ENCODE results near the gene SLC35F1. TPM values are rescaled to one million over a fixed set of nuclear protein-coding genes. Genes with fewer than 3 reads are reported as not detected.

SLC35F1 gene
- polyA plus RNA-seq, 1 donor (not counting 4 experiments of a cell fraction or from before 2014, with no cell fraction given), result not detected

GRCh38 chr6:117924690-117925089 is 17.6 kb downstream of the SLC35F1 start:
- H4K20me1 ChIP-seq (ENCODE audit: control insufficient read depth, extremely low read depth, insufficient read depth, low read length), result no peaks in the 10 kb centered on the region
- H3K27me3 ChIP-seq (ENCODE audit: control insufficient read depth, extremely low read depth, insufficient read depth, low read length), result peaks cover 9% of the 10 kb centered on the region
- no peaks in the 10 kb centered on the region for H3K36me3 ChIP-seq (ENCODE audit: control insufficient read depth in 2 of 2, extremely low read depth in 1 of 2, insufficient read depth in 2 of 2, low read length in 2 of 2)
- no peak overlapping the region for H3K9ac ChIP-seq (ENCODE audit: control insufficient read depth, extremely low read depth, insufficient read depth, low read length)
- no peak overlapping the region for H2AFZ ChIP-seq (ENCODE audit: control insufficient read depth, low read length)
- TF ChIP-seq EZH2 (IDR thresholded peaks at IDR 0.05; ENCODE audit: low read length), result no peak
- no peak for TF ChIP-seq CTCF (optimal IDR thresholded peaks at IDR 0.05 in 1 of 3, IDR thresholded peaks at IDR 0.05 in 1 of 3, conservative IDR thresholded peaks at IDR 0.05 in 1 of 3; ENCODE audit: extremely low read depth in 1 of 3, insufficient read depth in 2 of 3, low read length in 3 of 3)
- H3K9me3 ChIP-seq (ENCODE audit: control insufficient read depth, low read depth, low read length), result no peaks in the 10 kb centered on the region
- no peaks in the 10 kb centered on the region for H3K79me2 ChIP-seq (ENCODE audit: control insufficient read depth, insufficient read depth, low read length)
- no peak overlapping the region for H3K4me3 ChIP-seq (ENCODE audit: control insufficient read depth in 2 of 3, extremely low read depth in 1 of 3, insufficient read depth in 2 of 3, low read depth in 1 of 3, low read length in 3 of 3)
- no peak overlapping the region for H3K4me2 ChIP-seq (ENCODE audit: control insufficient read depth, extremely low read depth, insufficient read depth, low read depth, low read length)
- H3K4me1 ChIP-seq (ENCODE audit: control insufficient read depth, extremely low read depth, insufficient read depth, low read length), result no peaks in the 10 kb centered on the region
- no peak overlapping the region for H3K27ac ChIP-seq (ENCODE audit: control insufficient read depth, insufficient read depth, low read length)
- dilution Hi-C loops (cut with MboI; ENCODE audit: extremely low pct_ligation_motif_present, low sequenced_read_pairs), result no loop called here
- no peak for DNase-seq (ENCODE audit: low read depth, low spot score)
- H3K9me1 ChIP-seq (ENCODE audit: control insufficient read depth, extremely low read depth, insufficient read depth, low read length), result no peaks in the 10 kb centered on the region
- FAIRE-seq, result no peak

DNA sequence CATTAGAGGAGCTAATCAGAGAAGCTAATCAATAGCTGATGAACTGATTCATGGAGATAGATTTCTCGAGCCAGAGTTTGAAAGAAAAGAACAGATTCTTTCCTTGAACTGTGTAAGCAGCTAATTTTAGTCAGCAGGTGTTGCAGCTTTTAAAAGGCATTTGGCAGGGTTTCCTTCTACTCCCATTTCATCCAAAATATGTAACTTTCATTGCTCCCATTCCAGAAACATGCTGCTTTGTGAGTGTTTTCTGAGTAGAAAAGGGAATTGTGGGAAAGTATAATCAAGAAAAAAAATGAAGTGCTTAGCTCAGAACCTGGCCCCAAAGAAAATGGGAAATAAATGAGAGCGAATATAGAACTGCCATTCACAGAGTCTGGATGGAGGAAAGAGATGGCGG is 20.8 kb downstream of the SLC35F1 start:
- Histone ChIP-seq H3K9ac (ENCODE audit: control insufficient read depth, extremely low read depth, insufficient read depth, low read length) (no peak overlapping the region), H3K27ac (ENCODE audit: control insufficient read depth, insufficient read depth, low read length) (no peak overlapping the region), H3K4me3 (ENCODE audit: control insufficient read depth in 2 of 3, extremely low read depth in 1 of 3, insufficient read depth in 2 of 3, low read depth in 1 of 3, low read length in 3 of 3) (no peak overlapping the region), H4K20me1 (ENCODE audit: control insufficient read depth, extremely low read depth, insufficient read depth, low read length) (no peaks in the 10 kb centered on the region), H3K9me1 (ENCODE audit: control insufficient read depth, extremely low read depth, insufficient read depth, low read length) (no peaks in the 10 kb centered on the region), H3K27me3 (ENCODE audit: control insufficient read depth, extremely low read depth, insufficient read depth, low read length) (no peaks in the 10 kb centered on the region), H2AFZ (ENCODE audit: control insufficient read depth, low read length) (no peak overlapping the region), H3K9me3 (ENCODE audit: control insufficient read depth, low read depth, low read length) (no peaks in the 10 kb centered on the region), H3K4me1 (ENCODE audit: control insufficient read depth, extremely low read depth, insufficient read depth, low read length) (no peaks in the 10 kb centered on the region), H3K36me3 (ENCODE audit: control insufficient read depth in 2 of 2, extremely low read depth in 1 of 2, insufficient read depth in 2 of 2, low read length in 2 of 2) (no peaks in the 10 kb centered on the region), H3K4me2 (ENCODE audit: control insufficient read depth, extremely low read depth, insufficient read depth, low read depth, low read length) (no peak overlapping the region), H3K79me2 (ENCODE audit: control insufficient read depth, insufficient read depth, low read length) (no peaks in the 10 kb centered on the region)
- DNase-seq (ENCODE audit: low read depth, low spot score), result no peak
- dilution Hi-C loops (cut with MboI; ENCODE audit: extremely low pct_ligation_motif_present, low sequenced_read_pairs), result no loop called here
- no peak for FAIRE-seq
- TF ChIP-seq CTCF (optimal IDR thresholded peaks at IDR 0.05 in 1 of 3, IDR thresholded peaks at IDR 0.05 in 1 of 3, conservative IDR thresholded peaks at IDR 0.05 in 1 of 3; ENCODE audit: extremely low read depth in 1 of 3, insufficient read depth in 2 of 3, low read length in 3 of 3), result no peak
- TF ChIP-seq EZH2 (IDR thresholded peaks at IDR 0.05; ENCODE audit: low read length), result no peak
